Measurements from ENCODE around the gene RAB38. TPM values are rescaled to one million over a fixed set of nuclear protein-coding genes. Genes with fewer than 3 reads are reported as not detected.

Gene RAB38
- total RNA-seq, 2 experiments from 2014 or later: 0.28 to 0.44 TPM

GRCh38 chr11:88181776-88182175 is 6.5 kb upstream of the RAB38 start:
- no peak for DNase-seq
- Histone ChIP-seq H3K27me3 (ENCODE audit: control insufficient read depth in 1 of 2, insufficient read depth in 2 of 2, low read length in 2 of 2) (no peaks in the 10 kb centered on the region), H3K36me3 (ENCODE audit: insufficient read depth, low read length) (no peaks in the 10 kb centered on the region), H3K4me1 (ENCODE audit: insufficient read depth, low read length) (no peaks in the 10 kb centered on the region), H3K9me3 (ENCODE audit: control insufficient read depth in 1 of 2, insufficient read depth in 1 of 2, low read length in 2 of 2) (peaks cover 0 to 5% of the 10 kb centered on the region in 2 experiments), H3K4me3 (ENCODE audit: low read length) (no peak overlapping the region), H3K27ac (ENCODE audit: low read depth in 1 of 2, low read length in 2 of 2) (no peak overlapping the region)
- ChIA-PET CTCF (no interaction called here), POLR2A (no interaction called here)
- Mint-ChIP-seq H3K27me3 (no peaks in the 10 kb centered on the region), H3K9me3 (peaks cover 4% of the 10 kb centered on the region), H3K36me3 (ENCODE audit: low read depth) (no peaks in the 10 kb centered on the region), H3K4me1 (ENCODE audit: low read depth) (no peaks in the 10 kb centered on the region), H3K27ac (no peak overlapping the region), H3K4me3 (no peak overlapping the region)
- TF ChIP-seq CTCF (IDR thresholded peaks at IDR 0.05): no peak
- ATAC-seq (ENCODE audit: poor library complexity): no peak
- intact Hi-C loops (cut with DNase I, micrococcal nuclease): no loop called here

GRCh38 chr11:88179971-88180629 is 4.9 kb upstream of the RAB38 start:
- H3K27ac ChIP-seq (ENCODE audit: low read depth in 1 of 2, low read length in 2 of 2): no peak overlapping the region
- no peaks in the 10 kb centered on the region for H3K27me3 ChIP-seq (ENCODE audit: control insufficient read depth in 1 of 2, insufficient read depth in 2 of 2, low read length in 2 of 2)
- Mint-ChIP-seq H3K36me3 (ENCODE audit: low read depth) (no peaks in the 10 kb centered on the region), H3K4me3 (no peak overlapping the region), H3K27me3 (no peaks in the 10 kb centered on the region), H3K9me3 (no peaks in the 10 kb centered on the region), H3K27ac (no peak overlapping the region), H3K4me1 (ENCODE audit: low read depth) (no peaks in the 10 kb centered on the region)
- no peak overlapping the region for H3K4me3 ChIP-seq (ENCODE audit: low read length)
- H3K4me1 ChIP-seq (ENCODE audit: insufficient read depth, low read length): peaks cover 5% of the 10 kb centered on the region
- H3K9me3 ChIP-seq (ENCODE audit: control insufficient read depth in 1 of 2, insufficient read depth in 1 of 2, low read length in 2 of 2): no peaks in the 10 kb centered on the region
- ChIA-PET POLR2A (no interaction called here), CTCF (no interaction called here)
- ATAC-seq (ENCODE audit: poor library complexity): no peak
- no peak for TF ChIP-seq CTCF (IDR thresholded peaks at IDR 0.05)
- H3K36me3 ChIP-seq (ENCODE audit: insufficient read depth, low read length): no peaks in the 10 kb centered on the region
- no peak for DNase-seq
- intact Hi-C loops (cut with DNase I, micrococcal nuclease): no loop called here

- no peak for TF ChIP-seq CTCF (IDR thresholded peaks at IDR 0.05)
- no peaks in the 10 kb centered on the region for H3K36me3 ChIP-seq (ENCODE audit: insufficient read depth, low read length)
- ChIA-PET POLR2A (no interaction called here), CTCF (no interaction called here)
- H3K27ac ChIP-seq (ENCODE audit: low read depth in 1 of 2, low read length in 2 of 2): no peak overlapping the region
- Mint-ChIP-seq H3K9me3 (no peaks in the 10 kb centered on the region), H3K4me3 (no peak overlapping the region), H3K36me3 (ENCODE audit: low read depth) (no peaks in the 10 kb centered on the region), H3K27ac (no peak overlapping the region), H3K4me1 (ENCODE audit: low read depth) (peaks cover 7% of the 10 kb centered on the region), H3K27me3 (peaks cover 5% of the 10 kb centered on the region)
- no peak overlapping the region for H3K4me3 ChIP-seq (ENCODE audit: low read length)
- DNase-seq (peak in 1 of 14 experiments; percentile 32), ATAC-seq (ENCODE audit: poor library complexity) (no peak)
- no peaks in the 10 kb centered on the region for H3K9me3 ChIP-seq (ENCODE audit: control insufficient read depth in 1 of 2, insufficient read depth in 1 of 2, low read length in 2 of 2)
- H3K27me3 ChIP-seq (ENCODE audit: control insufficient read depth in 1 of 2, insufficient read depth in 2 of 2, low read length in 2 of 2): no peaks in the 10 kb centered on the region
- H3K4me1 ChIP-seq (ENCODE audit: insufficient read depth, low read length): peaks cover 12% of the 10 kb centered on the region
- intact Hi-C loops (cut with DNase I, micrococcal nuclease): no loop called here
Observed at GRCh38 chr11:88179141-88179540, 3.9 kb upstream of the RAB38 start.
